ENCODE results near the gene TINCR.
A peak's percentile ranks its signal among the peaks of the same experiment; 100 is the strongest.

Gene TINCR

DNA sequence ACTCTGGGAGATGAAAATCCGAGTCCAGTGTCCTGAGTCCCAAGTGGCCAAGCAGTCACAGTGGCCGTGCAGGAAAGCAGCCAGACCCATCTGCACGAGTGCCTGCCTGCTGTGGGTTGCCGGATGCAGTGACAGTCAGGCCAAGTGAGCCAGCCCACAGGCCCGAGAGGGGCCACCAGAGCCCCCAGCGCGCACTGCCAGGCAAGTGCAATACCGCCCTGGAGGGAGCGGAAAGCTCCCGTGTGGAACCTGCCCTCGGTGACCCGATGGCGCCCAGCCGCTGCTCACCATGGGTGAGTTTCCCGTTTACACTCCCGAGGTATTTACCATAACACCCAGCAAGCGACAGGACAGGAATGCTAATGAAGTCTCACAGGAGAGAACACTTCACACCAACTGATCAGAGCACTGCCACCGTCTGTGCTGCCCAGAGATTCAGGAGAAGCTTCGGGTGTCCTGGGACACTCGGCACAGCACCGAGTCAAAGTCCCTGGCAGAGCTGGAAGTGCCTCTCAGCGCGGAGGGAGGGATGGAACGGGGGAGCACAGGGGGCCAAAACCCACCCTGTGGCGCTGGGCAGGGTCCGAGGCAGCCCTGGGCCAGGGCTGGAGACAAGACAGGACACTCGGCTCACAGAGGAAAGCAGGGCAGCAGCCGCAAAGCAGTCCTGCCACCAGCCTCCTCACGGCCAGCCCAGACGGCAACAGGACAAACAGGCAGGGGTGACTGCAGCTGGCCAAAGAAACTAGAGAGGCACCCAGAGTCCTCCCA is 21.3 kb upstream of the TINCR start:
- Histone ChIP-seq H3K27me3 (ENCODE audit: control insufficient read depth, insufficient read depth, low read length, poor library complexity, severe bottlenecking) (no peaks in the 10 kb centered on the region), H3K9me3 (ENCODE audit: control insufficient read depth, low read length) (no peaks in the 10 kb centered on the region), H3K4me1 (ENCODE audit: control insufficient read depth, insufficient read depth, low read length) (peaks cover 21% of the 10 kb centered on the region), H3K4me3 (ENCODE audit: insufficient read depth, low read depth, low read length) (no peak overlapping the region), H3K27ac (ENCODE audit: insufficient read depth, low read depth, low read length, poor library complexity, severe bottlenecking) (no peak overlapping the region), H3K36me3 (ENCODE audit: control insufficient read depth, insufficient read depth, low read length) (peaks cover 45% of the 10 kb centered on the region)
- WGBS, 2 experiments: 89 to 90% methylated on average over 30 of the region's 30 CpGs

DNA sequence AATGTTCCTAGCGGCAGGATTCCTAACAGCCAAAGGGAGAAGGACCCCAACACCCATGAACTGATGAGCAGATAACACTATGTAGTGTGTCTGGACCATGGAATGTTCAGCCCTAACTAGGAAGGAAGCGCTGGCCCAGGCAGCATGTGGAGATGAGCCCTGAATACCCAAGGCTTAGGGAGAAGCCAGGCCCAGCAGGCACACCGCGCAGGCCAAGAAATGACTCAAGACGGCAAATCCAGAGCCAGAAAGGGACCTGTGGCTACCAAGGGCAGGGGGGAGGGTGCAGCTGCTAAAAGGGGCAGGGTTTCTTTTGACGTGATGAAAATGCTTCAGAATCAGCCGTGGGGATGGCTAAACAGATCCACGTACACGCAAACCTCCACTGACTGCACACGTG is 20.7 kb upstream of the TINCR start:
- Histone ChIP-seq H3K27me3 (ENCODE audit: control insufficient read depth, insufficient read depth, low read length, poor library complexity, severe bottlenecking) (no peaks in the 10 kb centered on the region), H3K4me1 (ENCODE audit: control insufficient read depth, insufficient read depth, low read length) (peaks cover 21% of the 10 kb centered on the region), H3K4me3 (ENCODE audit: insufficient read depth, low read depth, low read length) (no peak overlapping the region), H3K9me3 (ENCODE audit: control insufficient read depth, low read length) (no peaks in the 10 kb centered on the region), H3K36me3 (ENCODE audit: control insufficient read depth, insufficient read depth, low read length) (peaks cover 38% of the 10 kb centered on the region), H3K27ac (ENCODE audit: insufficient read depth, low read depth, low read length, poor library complexity, severe bottlenecking) (no peak overlapping the region)
- 95 to 96% methylated on average over 10 of the region's 10 CpGs for WGBS, 2 experiments

DNA sequence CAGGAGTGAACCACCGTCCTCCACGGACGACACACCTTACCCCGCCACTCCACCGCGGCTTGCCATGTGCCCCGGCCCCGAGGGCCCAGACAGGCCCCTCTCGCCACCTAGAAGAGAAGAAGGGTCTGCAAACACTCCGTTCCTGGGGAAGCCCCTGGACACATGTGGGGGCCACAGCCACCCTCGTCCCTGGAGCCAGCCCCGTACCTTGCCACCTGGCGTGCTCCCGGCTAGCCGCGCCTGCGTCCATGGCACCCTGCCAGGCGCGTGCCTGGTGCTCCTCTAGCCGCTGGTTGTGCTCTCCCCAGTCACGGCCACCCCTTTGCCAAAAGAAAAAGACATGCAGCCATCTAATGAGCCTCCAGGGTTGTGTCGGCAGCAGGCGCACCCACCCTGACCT is 19.9 kb upstream of the TINCR start:
- 95 to 96% methylated on average over 23 of the region's 23 CpGs for WGBS, 2 experiments

DNA sequence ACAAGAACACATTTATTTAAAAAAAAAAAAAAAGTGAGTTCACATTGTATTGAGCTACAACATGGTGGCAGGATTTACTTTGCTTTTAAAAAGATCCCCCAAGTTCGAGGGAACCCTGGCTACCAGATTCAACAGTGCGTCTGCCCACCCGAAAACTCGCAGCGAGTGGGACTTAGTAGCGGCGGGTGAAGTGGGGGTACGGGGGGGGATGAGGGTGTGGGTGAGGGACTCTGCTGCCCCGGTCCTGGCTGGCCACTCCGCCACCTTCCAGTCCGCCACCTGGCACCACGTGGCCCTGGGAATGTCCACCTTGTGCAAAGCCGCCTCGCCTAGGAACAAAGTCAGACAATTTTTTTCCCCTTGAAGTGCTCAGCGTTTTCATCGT is 19.3 kb upstream of the TINCR start:
- Histone ChIP-seq H3K27me3 (ENCODE audit: control insufficient read depth, insufficient read depth, low read length, poor library complexity, severe bottlenecking) (no peaks in the 10 kb centered on the region), H3K36me3 (ENCODE audit: control insufficient read depth, insufficient read depth, low read length) (peaks cover 26% of the 10 kb centered on the region), H3K4me3 (ENCODE audit: insufficient read depth, low read depth, low read length) (no peak overlapping the region), H3K27ac (ENCODE audit: insufficient read depth, low read depth, low read length, poor library complexity, severe bottlenecking) (no peak overlapping the region), H3K4me1 (ENCODE audit: control insufficient read depth, insufficient read depth, low read length) (peaks cover 21% of the 10 kb centered on the region), H3K9me3 (ENCODE audit: control insufficient read depth, low read length) (no peaks in the 10 kb centered on the region)
- WGBS, 2 experiments: 95% methylated on average over 16 of the region's 16 CpGs

More for the DNA sequence above, 19.9 kb upstream of the TINCR start:
- Histone ChIP-seq H3K27me3 (ENCODE audit: control insufficient read depth, insufficient read depth, low read length, poor library complexity, severe bottlenecking) (no peaks in the 10 kb centered on the region), H3K4me1 (ENCODE audit: control insufficient read depth, insufficient read depth, low read length) (peaks cover 21% of the 10 kb centered on the region), H3K4me3 (ENCODE audit: insufficient read depth, low read depth, low read length) (no peak overlapping the region), H3K9me3 (ENCODE audit: control insufficient read depth, low read length) (no peaks in the 10 kb centered on the region), H3K36me3 (ENCODE audit: control insufficient read depth, insufficient read depth, low read length) (peaks cover 32% of the 10 kb centered on the region), H3K27ac (ENCODE audit: insufficient read depth, low read depth, low read length, poor library complexity, severe bottlenecking) (no peak overlapping the region)

DNA sequence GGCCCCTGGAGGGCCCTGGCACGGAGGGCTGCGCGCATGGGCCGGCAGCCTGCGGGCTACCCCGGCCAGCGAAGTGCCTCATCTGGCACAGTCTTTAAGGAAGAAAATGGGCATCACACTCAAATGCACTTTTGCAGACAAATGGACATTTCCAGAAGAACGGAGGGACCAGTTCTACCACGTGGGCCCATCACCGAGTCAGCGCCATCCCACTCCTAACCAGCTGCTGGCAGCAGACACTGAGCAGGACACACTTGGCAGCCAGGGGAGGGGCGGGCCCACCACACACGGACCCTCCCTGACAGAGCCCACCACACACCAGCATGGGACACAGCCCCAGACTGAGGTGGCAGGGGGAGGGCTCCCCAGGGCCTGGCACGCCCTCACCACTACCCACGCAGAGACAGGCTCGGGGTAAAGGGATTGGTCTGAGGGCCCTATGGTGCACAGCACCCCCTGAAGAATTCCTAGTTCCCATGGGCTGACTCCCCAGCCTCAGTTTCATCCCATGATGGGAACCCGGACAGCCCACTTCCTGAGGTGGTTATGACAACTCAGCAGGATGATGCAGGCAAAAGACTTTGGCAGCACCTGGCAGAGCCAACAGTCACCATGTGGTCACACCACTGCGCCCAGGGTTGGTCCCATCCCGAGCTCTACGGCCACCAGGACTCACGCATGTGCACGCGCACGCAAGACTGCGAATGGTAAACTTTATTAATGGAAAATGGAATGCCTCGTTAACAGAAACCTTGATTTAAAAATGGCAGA is 18.7 kb upstream of the TINCR start:
- Histone ChIP-seq H3K27me3 (ENCODE audit: control insufficient read depth, insufficient read depth, low read length, poor library complexity, severe bottlenecking) (no peaks in the 10 kb centered on the region), H3K27ac (ENCODE audit: insufficient read depth, low read depth, low read length, poor library complexity, severe bottlenecking) (peak overlapping the region; percentile 85), H3K4me3 (ENCODE audit: insufficient read depth, low read depth, low read length) (peak overlapping the region; percentile 17), H3K4me1 (ENCODE audit: control insufficient read depth, insufficient read depth, low read length) (peaks cover 21% of the 10 kb centered on the region), H3K36me3 (ENCODE audit: control insufficient read depth, insufficient read depth, low read length) (peaks cover 26% of the 10 kb centered on the region), H3K9me3 (ENCODE audit: control insufficient read depth, low read length) (no peaks in the 10 kb centered on the region)
- WGBS, 2 experiments: 81 to 82% methylated on average over 25 to 26 of the region's 26 CpGs

DNA sequence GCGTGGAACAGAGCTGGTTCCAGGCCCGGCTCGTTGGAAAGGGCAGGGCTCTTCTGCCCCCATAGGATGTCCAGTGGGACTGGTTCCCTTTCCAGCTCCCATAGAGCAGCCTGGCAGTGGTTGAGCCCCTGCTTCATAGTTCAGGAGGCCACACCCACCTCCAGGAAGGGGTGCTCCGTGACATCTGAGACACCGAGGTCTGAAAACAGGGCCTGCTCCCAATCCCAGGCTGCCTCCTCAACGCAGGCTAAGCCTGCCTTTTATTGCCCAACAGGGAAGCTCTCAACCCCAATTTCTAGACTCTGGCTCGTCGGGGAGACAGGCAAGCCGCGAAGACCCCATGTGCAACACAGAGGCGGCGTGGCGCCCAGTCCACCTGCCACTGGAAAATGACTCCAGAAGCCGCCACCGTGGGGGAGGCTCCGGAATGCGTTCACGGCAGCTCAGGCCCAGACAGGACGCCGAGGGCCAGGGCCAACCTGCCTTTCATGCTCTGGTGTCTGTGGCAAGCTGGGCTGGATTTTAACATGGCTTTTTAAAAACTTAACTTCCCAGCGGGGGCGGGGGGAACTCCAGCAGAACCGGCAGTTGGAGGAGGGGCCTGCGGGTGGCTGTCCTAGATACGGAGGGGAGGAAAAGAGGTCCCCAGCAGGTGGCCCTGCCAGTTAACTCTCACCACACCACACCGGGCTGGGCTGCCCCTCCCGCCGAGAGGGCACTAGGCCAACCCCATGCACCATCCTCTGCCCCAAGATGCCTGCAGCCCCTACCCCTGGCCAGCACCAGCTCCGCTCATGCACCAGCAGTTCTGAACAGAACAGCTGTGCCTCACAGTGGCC is 17.9 kb upstream of the TINCR start:
- peaks cover 21% of the 10 kb centered on the region for H3K4me1 ChIP-seq (ENCODE audit: control insufficient read depth, insufficient read depth, low read length)
- peaks cover 23% of the 10 kb centered on the region for H3K36me3 ChIP-seq (ENCODE audit: control insufficient read depth, insufficient read depth, low read length)
- WGBS, 2 experiments: 11 to 14% methylated on average over 29 of the region's 29 CpGs
- no peaks in the 10 kb centered on the region for H3K9me3 ChIP-seq (ENCODE audit: control insufficient read depth, low read length)
- H3K27ac ChIP-seq (ENCODE audit: insufficient read depth, low read depth, low read length, poor library complexity, severe bottlenecking): peak overlapping the region; percentile 85
- H3K27me3 ChIP-seq (ENCODE audit: control insufficient read depth, insufficient read depth, low read length, poor library complexity, severe bottlenecking): no peaks in the 10 kb centered on the region
- H3K4me3 ChIP-seq (ENCODE audit: insufficient read depth, low read depth, low read length): peak overlapping the region; percentile 17

DNA sequence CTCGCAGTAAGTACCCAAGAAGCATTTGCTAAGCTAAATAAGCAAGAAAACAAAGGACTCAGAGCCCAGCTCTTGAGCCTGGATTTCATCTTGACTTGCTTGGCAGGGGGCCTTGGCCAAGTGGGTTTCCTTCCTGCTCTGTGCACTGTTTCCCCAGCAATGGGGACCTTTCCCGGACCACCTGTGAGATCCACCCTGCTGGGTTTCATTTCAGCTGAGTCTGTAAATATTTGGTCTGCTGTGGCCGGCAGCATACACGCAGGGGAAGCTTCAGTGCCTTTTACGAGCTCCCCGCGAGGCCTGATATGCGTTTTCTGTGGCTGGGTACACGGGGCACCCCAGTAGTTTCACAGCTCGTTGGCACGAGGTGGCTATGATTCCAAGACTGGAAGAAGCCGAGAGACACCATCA is 12.4 kb upstream of the TINCR start:
- no peaks in the 10 kb centered on the region for H3K36me3 ChIP-seq (ENCODE audit: control insufficient read depth, insufficient read depth, low read length)
- 52 to 61% methylated on average over 12 of the region's 12 CpGs for WGBS, 2 experiments
- peaks cover 6% of the 10 kb centered on the region for H3K4me1 ChIP-seq (ENCODE audit: control insufficient read depth, insufficient read depth, low read length)
- H3K27me3 ChIP-seq (ENCODE audit: control insufficient read depth, insufficient read depth, low read length, poor library complexity, severe bottlenecking): no peaks in the 10 kb centered on the region
- no peak overlapping the region for H3K27ac ChIP-seq (ENCODE audit: insufficient read depth, low read depth, low read length, poor library complexity, severe bottlenecking)
- no peaks in the 10 kb centered on the region for H3K9me3 ChIP-seq (ENCODE audit: control insufficient read depth, low read length)
- H3K4me3 ChIP-seq (ENCODE audit: insufficient read depth, low read depth, low read length): no peak overlapping the region

DNA sequence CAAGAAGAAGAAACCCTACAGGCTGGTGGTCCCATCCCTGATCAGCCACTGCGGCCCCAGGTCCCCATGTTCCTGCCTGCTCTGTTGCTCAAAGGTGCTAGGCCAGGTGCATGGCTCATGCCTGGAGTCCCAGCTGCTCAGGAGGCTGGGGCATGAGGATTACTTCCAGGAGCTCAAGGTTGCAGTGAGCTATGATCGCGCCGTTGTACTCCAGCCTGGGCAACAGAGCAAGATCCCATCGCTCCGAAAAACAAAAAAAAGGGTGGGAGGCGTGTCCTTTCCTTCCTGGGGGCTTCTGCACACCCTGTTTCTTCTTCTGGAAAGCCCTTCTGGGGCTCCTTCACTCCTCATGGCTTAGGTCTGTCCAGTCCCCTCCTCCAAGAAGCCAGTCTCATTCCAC is 11.9 kb upstream of the TINCR start:
- no peaks in the 10 kb centered on the region for H3K27me3 ChIP-seq (ENCODE audit: control insufficient read depth, insufficient read depth, low read length, poor library complexity, severe bottlenecking)
- H3K27ac ChIP-seq (ENCODE audit: insufficient read depth, low read depth, low read length, poor library complexity, severe bottlenecking): no peak overlapping the region
- no peaks in the 10 kb centered on the region for H3K9me3 ChIP-seq (ENCODE audit: control insufficient read depth, low read length)
- H3K4me3 ChIP-seq (ENCODE audit: insufficient read depth, low read depth, low read length): no peak overlapping the region
- H3K36me3 ChIP-seq (ENCODE audit: control insufficient read depth, insufficient read depth, low read length): no peaks in the 10 kb centered on the region
- WGBS, 2 experiments: 92 to 93% methylated on average over 7 of the region's 7 CpGs
- H3K4me1 ChIP-seq (ENCODE audit: control insufficient read depth, insufficient read depth, low read length): peaks cover 5% of the 10 kb centered on the region

DNA sequence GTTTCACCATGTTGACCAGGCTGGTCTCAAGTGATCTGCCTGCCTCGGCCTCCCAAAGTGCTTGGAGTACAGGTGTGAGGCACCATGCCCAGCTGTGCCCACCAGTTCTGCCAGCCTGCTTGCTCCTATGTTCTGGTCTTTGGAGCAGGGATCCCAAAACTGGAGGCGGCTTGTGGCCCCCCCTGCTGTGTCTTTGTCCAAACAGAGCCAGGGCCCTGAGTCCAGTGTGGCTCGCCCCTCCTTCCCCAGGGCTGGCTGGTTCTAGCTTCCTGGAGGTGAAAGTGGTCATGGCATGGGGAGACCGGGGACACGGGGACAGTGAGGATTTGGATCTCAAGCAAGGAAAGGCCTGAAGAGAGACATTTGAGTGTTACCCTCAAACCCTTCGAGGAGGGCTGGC is 11.5 kb upstream of the TINCR start:
- Histone ChIP-seq H3K4me3 (ENCODE audit: insufficient read depth, low read depth, low read length) (no peak overlapping the region), H3K4me1 (ENCODE audit: control insufficient read depth, insufficient read depth, low read length) (peaks cover 5% of the 10 kb centered on the region), H3K27ac (ENCODE audit: insufficient read depth, low read depth, low read length, poor library complexity, severe bottlenecking) (no peak overlapping the region), H3K36me3 (ENCODE audit: control insufficient read depth, insufficient read depth, low read length) (no peaks in the 10 kb centered on the region), H3K27me3 (ENCODE audit: control insufficient read depth, insufficient read depth, low read length, poor library complexity, severe bottlenecking) (no peaks in the 10 kb centered on the region), H3K9me3 (ENCODE audit: control insufficient read depth, low read length) (no peaks in the 10 kb centered on the region)
- 87 to 89% methylated on average over 6 of the region's 6 CpGs for WGBS, 2 experiments

Data from ectodermal cell (in vitro differentiated cells).